C4-2B (cell line): ENCODE data around the gene RMDN2.

Source experiments
- ZFX ChIP-seq: fragments of 450-650 bp; IDR thresholded peaks from 2 replicates; pipeline ENCODE4 v1.6.1; 2017
- TF ChIP-seq, protein P1 (sequence below): fragments of 450-650 bp; conservative IDR thresholded peaks from 2 replicates; pipeline ENCODE4 v1.5.1; 2017; ENCODE audit warnings: mild to moderate bottlenecking

DNA sequence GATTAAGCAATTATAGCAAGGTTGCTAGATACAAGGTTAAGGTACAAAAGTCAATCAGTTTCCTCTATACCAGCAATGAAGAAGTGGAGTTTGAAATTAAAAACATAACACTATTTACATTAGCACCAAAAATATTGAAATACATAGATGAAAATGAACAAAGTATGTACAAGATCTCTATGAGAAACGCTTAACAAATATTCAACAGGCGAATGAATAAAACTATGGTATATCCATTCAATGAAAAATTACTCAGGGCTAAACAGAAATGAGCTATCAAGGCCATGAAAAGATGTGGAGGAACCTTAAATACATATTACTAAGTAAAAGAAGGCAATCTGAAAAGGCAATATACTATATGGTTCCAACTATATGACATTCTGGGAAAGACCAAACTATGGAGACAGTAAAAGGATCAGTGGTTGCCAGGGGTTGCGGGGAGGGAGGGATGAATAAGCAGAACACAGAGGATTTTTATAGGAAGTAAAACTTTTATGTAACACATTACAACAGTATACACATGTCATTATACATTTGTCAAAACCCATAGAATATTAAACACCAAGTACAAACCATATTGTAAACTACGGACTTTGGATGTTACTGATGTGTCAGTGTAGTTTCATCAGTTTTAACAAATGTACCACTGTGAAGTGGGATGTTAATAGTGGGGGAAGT, 62.1 kb downstream of the RMDN2 start:
- TF ChIP-seq, protein P1, sequence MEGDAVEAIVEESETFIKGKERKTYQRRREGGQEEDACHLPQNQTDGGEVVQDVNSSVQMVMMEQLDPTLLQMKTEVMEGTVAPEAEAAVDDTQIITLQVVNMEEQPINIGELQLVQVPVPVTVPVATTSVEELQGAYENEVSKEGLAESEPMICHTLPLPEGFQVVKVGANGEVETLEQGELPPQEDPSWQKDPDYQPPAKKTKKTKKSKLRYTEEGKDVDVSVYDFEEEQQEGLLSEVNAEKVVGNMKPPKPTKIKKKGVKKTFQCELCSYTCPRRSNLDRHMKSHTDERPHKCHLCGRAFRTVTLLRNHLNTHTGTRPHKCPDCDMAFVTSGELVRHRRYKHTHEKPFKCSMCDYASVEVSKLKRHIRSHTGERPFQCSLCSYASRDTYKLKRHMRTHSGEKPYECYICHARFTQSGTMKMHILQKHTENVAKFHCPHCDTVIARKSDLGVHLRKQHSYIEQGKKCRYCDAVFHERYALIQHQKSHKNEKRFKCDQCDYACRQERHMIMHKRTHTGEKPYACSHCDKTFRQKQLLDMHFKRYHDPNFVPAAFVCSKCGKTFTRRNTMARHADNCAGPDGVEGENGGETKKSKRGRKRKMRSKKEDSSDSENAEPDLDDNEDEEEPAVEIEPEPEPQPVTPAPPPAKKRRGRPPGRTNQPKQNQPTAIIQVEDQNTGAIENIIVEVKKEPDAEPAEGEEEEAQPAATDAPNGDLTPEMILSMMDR: no peak
- TF ChIP-seq ZFX: no peak
